ENCODE results near the gene CASQ1. TPM values are rescaled to one million over a fixed set of nuclear protein-coding genes. Genes with fewer than 3 reads are reported as not detected.

CASQ1 gene
- total RNA-seq, 1 experiment from 2014 or later = 0.46 TPM

- ChIA-PET POLR2A (no interaction called here), CTCF (interaction anchor here (0.7 to 4.6 kb wide), 16 partner anchors 11 to 175 kb away, joined by 3 to 124 read pairs (median 19); partner anchors contain the start of genes DCAF8 and IGSF8)
- peaks cover 65% of the 10 kb centered on the region for H3K36me3 Mint-ChIP-seq
- peaks cover 15% of the 10 kb centered on the region for H3K4me1 Mint-ChIP-seq
- TF ChIP-seq SOX15 (CRISPR knock-in tag; IDR thresholded peaks at IDR 0.05) = no peak
- no peak for TF ChIP-seq RELA (CRISPR knock-in tag; IDR thresholded peaks at IDR 0.05; ENCODE audit: borderline replicate concordance)
- no peak for TF ChIP-seq STAT6 (CRISPR knock-in tag; conservative IDR thresholded peaks at IDR 0.05; ENCODE audit: low read depth)
- no peak for TF ChIP-seq TEAD4 (CRISPR knock-in tag; IDR thresholded peaks at IDR 0.05)
- no peak for TF ChIP-seq ZNF263 (CRISPR knock-in tag; IDR thresholded peaks at IDR 0.05; ENCODE audit: low read depth)
- no peak for TF ChIP-seq NR3C1 (CRISPR knock-in tag; conservative IDR thresholded peaks at IDR 0.05; ENCODE audit: low read depth)
- H3K27ac Mint-ChIP-seq = no peak overlapping the region; the same call in 1 of the 2 replicates
- no peaks in the 10 kb centered on the region for H3K9me3 Mint-ChIP-seq
- no peak for DNase-seq (ENCODE audit: low spot score)
- no peak for ATAC-seq
- no peaks in the 10 kb centered on the region for H3K27me3 Mint-ChIP-seq (ENCODE audit: low read depth)
- no peak overlapping the region for H3K4me3 Mint-ChIP-seq
Observed at GRCh38 chr1:160221089-160221488, 30.7 kb downstream of the CASQ1 start.

- peaks cover 13% of the 10 kb centered on the region for H3K4me1 Mint-ChIP-seq
- no peaks in the 10 kb centered on the region for H3K9me3 Mint-ChIP-seq
- TF ChIP-seq MLX (CRISPR knock-in tag; IDR thresholded peaks at IDR 0.05) (no peak), ZBTB43 (CRISPR knock-in tag; IDR thresholded peaks at IDR 0.05) (no peak), E2F1 (CRISPR knock-in tag; IDR thresholded peaks at IDR 0.05) (no peak), ATF3 (CRISPR knock-in tag; conservative IDR thresholded peaks at IDR 0.05) (no peak), SP1 (CRISPR knock-in tag; conservative IDR thresholded peaks at IDR 0.05) (no peak), TEAD1 (CRISPR knock-in tag; IDR thresholded peaks at IDR 0.05) (no peak), ZNF232 (CRISPR knock-in tag; IDR thresholded peaks at IDR 0.05) (no peak)
- H3K27ac Mint-ChIP-seq = no peak overlapping the region
- no peaks in the 10 kb centered on the region for H3K27me3 Mint-ChIP-seq (ENCODE audit: low read depth)
- no peak overlapping the region for H3K4me3 Mint-ChIP-seq
- ChIA-PET POLR2A (no interaction called here), CTCF (interaction anchor here (1.2 to 4.6 kb wide), 3 partner anchors 30 to 122 kb away, joined by 4 to 54 read pairs (median 10); no protein-coding TSS in a partner anchor)
- DNase-seq (ENCODE audit: low spot score) (no peak), ATAC-seq (no peak)
- peaks cover 59% of the 10 kb centered on the region for H3K36me3 Mint-ChIP-seq
Observed at GRCh38 chr1:160222546-160222945, 32.2 kb downstream of the CASQ1 start.

- no peak for TF ChIP-seq PRDM15 (CRISPR knock-in tag; IDR thresholded peaks at IDR 0.05)
- no peak for TF ChIP-seq RELA (CRISPR knock-in tag; IDR thresholded peaks at IDR 0.05; ENCODE audit: borderline replicate concordance)
- no peak for TF ChIP-seq ZNF138 (CRISPR knock-in tag; conservative IDR thresholded peaks at IDR 0.05)
- TF ChIP-seq NFYB (CRISPR knock-in tag; conservative IDR thresholded peaks at IDR 0.05; ENCODE audit: low read depth) = no peak
- Mint-ChIP-seq H3K27ac (no peak overlapping the region), H3K9me3 (no peaks in the 10 kb centered on the region), H3K36me3 (peaks cover 58% of the 10 kb centered on the region), H3K27me3 (ENCODE audit: low read depth) (no peaks in the 10 kb centered on the region), H3K4me3 (no peak overlapping the region), H3K4me1 (peaks cover 8% of the 10 kb centered on the region)
- ChIA-PET CTCF (interaction anchor here (1.1 to 1.5 kb wide), 3 partner anchors 27 to 139 kb away, joined by 4 to 6 read pairs (median 6); no protein-coding TSS in a partner anchor), POLR2A (no interaction called here)
- no peak for DNase-seq (ENCODE audit: low spot score)
- no peak for ATAC-seq
Observed at GRCh38 chr1:160224606-160225005, 34.2 kb downstream of the CASQ1 start.

Measured in WTC11 (cell line).